Right renal pelvis (tissue), 4 donors: ENCODE measurements around the gene BICRA. TPM values are rescaled to one million over a fixed set of nuclear protein-coding genes. Genes with fewer than 3 reads are reported as not detected.

Experiments
- DNase-seq, 4 donors: peaks; one replicate each; pipeline ENCODE4 v3.0.0-alpha.2; 2013; ENCODE audit warnings: low read depth in 4 of 4, low spot score in 3 of 4, missing footprints in 1 of 4
- polyA plus RNA-seq, 4 donors: library from polyadenylated mRNA; unstranded; fragments of 120-200 nt; gene quantifications; one replicate each; pipeline ENCODE4 v1.2.1, GENCODE V29; 2013; ENCODE audit not compliant: insufficient read length in 4 of 4

The BICRA gene
- polyA plus RNA-seq, 4 donors, result 10.7 to 15.2 (median 12.5) TPM

- peak; percentile 97 to 99 (median 99) for DNase-seq
These were observed 8.4 kb upstream of the BICRA start for GRCh38 chr19:47600246-47601179.

- no peak for DNase-seq
These were observed 7.6 kb upstream of the BICRA start for GRCh38 chr19:47601180-47601904.

- DNase-seq, result no peak
These were observed 5.0 kb upstream of the BICRA start for GRCh38 chr19:47603706-47604565.

GRCh38 chr19:47607564-47608073, 1.3 kb upstream of the BICRA start:
- DNase-seq, result no peak

GRCh38 chr19:47608074-47608918, 638 bp upstream of the BICRA start:
- DNase-seq, result peak; percentile 86 to 93 (median 90)

- DNase-seq, result no peak
These were observed 1.3 kb downstream of the BICRA start for GRCh38 chr19:47609906-47610894.

GRCh38 chr19:47610902-47611301, 2.0 kb downstream of the BICRA start:
- no peak for DNase-seq

- DNase-seq, result no peak
These were observed 4.5 kb downstream of the BICRA start for GRCh38 chr19:47613165-47614020.

GRCh38 chr19:47614021-47614295, 5.0 kb downstream of the BICRA start:
- DNase-seq, result no peak

- DNase-seq, result no peak
These were observed 5.6 kb downstream of the BICRA start for GRCh38 chr19:47614559-47614958.

GRCh38 chr19:47615230-47615629, 6.3 kb downstream of the BICRA start:
- no peak for DNase-seq

GRCh38 chr19:47615714-47616113, 6.8 kb downstream of the BICRA start:
- DNase-seq, result no peak

- no peak for DNase-seq
These were observed 9.8 kb downstream of the BICRA start for GRCh38 chr19:47618771-47619170.

GRCh38 chr19:47619763-47620162, 10.8 kb downstream of the BICRA start:
- DNase-seq, result no peak

GRCh38 chr19:47623151-47623920, 14.4 kb downstream of the BICRA start:
- no peak for DNase-seq

GRCh38 chr19:47623921-47624391, 15.0 kb downstream of the BICRA start:
- no peak for DNase-seq

GRCh38 chr19:47625650-47626049, 16.7 kb downstream of the BICRA start:
- no peak for DNase-seq
